GM12891 (cell line): ENCODE data around the gene PEPD.

Experiments
- POLR2A ChIP-seq: IDR thresholded peaks from 2 replicates; pipeline ENCODE4 v1.6.1; 2011; ENCODE audit warnings: low read depth, low read length, control low read depth
- POLR2AphosphoS5 ChIP-seq: IDR thresholded peaks from 2 replicates; pipeline ENCODE4 v1.6.1; 2011; ENCODE audit warnings: low read depth, low read length, control low read depth
- TAF1 ChIP-seq: IDR thresholded peaks from 2 replicates; pipeline ENCODE4 v1.6.1; 2011; ENCODE audit warnings: low read depth, low read length, control low read depth

DNA sequence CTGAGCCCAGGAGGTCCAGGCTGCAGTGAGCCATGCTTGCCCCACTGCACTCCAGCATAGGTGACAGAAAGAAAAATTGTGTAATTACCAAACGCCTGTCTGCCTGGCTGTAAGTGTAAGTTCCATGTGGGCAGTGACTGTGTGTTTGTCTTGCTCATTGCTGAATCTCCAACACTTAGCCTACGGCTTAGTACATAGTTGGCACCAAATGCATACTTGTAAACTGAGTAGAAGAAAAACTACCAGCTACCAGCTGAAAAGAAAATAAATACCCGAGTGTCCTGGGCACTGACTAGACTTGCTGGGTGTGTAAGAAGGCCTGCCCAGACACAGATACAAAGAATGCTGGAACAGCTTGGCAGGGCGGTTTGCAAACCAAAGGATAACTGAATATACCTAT, 150.8 kb downstream of the PEPD start:
- TF ChIP-seq POLR2A (no peak), TAF1 (no peak), POLR2AphosphoS5 (no peak)
